ENCODE measurements around the gene HMG20A. TPM values are rescaled to one million over a fixed set of nuclear protein-coding genes. Genes with fewer than 3 reads are reported as not detected.
A peak's percentile ranks its signal among the peaks of the same experiment; 100 is the strongest.

HMG20A gene
- total and polyA plus RNA-seq, 2 of the 13 experiments (the other 11 are each of a cell fraction or from before 2014, with no cell fraction given) = 28.0 to 35.2 TPM

GRCh38 chr15:77420610-77421369 is at the start of gene HMG20A (continued):
- peak; percentile 50; the same call in 1 of the 2 replicates for TF ChIP-seq ZNF691 (CRISPR knock-in tag; IDR thresholded peaks at IDR 0.05; ENCODE audit: borderline replicate concordance, low read depth)
- TF ChIP-seq ZNF24 (IDR thresholded peaks at IDR 0.05) = peak; percentile 65; the same call in 1 of the 2 replicates
- TF ChIP-seq ZFYVE20 (CRISPR knock-in tag; IDR thresholded peaks at IDR 0.05; ENCODE audit: borderline replicate concordance, low read depth) = no peak
- TF ChIP-seq ZNF230 (CRISPR knock-in tag; IDR thresholded peaks at IDR 0.05) = no peak
- 0 out of 2 replicates have a peak, but pooled peaks have one; percentile 37 for TF ChIP-seq HHEX (CRISPR knock-in tag; IDR thresholded peaks at IDR 0.05)
- TF ChIP-seq IRX3 (CRISPR knock-in tag; IDR thresholded peaks at IDR 0.05; ENCODE audit: borderline replicate concordance, low read depth) = no peak
- no peak for TF ChIP-seq SP2 (CRISPR knock-in tag; IDR thresholded peaks at IDR 0.05)
- TF ChIP-seq GABPB1 (CRISPR knock-in tag; IDR thresholded peaks at IDR 0.05) = peak; percentile 83
- peak; percentile 73 for TF ChIP-seq XRCC5 (optimal IDR thresholded peaks at IDR 0.05; ENCODE audit: low read length)
- no peak for TF ChIP-seq ZNF282 (IDR thresholded peaks at IDR 0.05; ENCODE audit: partially characterized antibody)
- TF ChIP-seq NR2C2 (CRISPR knock-in tag; IDR thresholded peaks at IDR 0.05; ENCODE audit: borderline replicate concordance) = peak; percentile 73
- TF ChIP-seq CSRNP1 (CRISPR knock-in tag; IDR thresholded peaks at IDR 0.05) = 0 out of 2 replicates have a peak, but pooled peaks have one; percentile 54
- TF ChIP-seq ZNF841 (CRISPR knock-in tag; IDR thresholded peaks at IDR 0.05; ENCODE audit: borderline replicate concordance) = no peak
- no peak for TF ChIP-seq BRF2 (CRISPR knock-in tag; IDR thresholded peaks at IDR 0.05)
- TF ChIP-seq SPEN (CRISPR knock-in tag; IDR thresholded peaks at IDR 0.05; ENCODE audit: low read depth) = peak; percentile 50; the same call in 1 of the 2 replicates
- no peak for TF ChIP-seq MAFG (CRISPR knock-in tag; IDR thresholded peaks at IDR 0.05)
- no peak for TF ChIP-seq LRRFIP1 (CRISPR knock-in tag; conservative IDR thresholded peaks at IDR 0.05)
- TF ChIP-seq ZNF354B (CRISPR knock-in tag; IDR thresholded peaks at IDR 0.05) = no peak
- TF ChIP-seq ZNF138 (CRISPR knock-in tag; IDR thresholded peaks at IDR 0.05; ENCODE audit: low read depth) = no peak
- peak; percentile 78 for TF ChIP-seq HCFC1 (IDR thresholded peaks at IDR 0.05; ENCODE audit: low read depth, low read length)
- TF ChIP-seq ZNF720 (CRISPR knock-in tag; IDR thresholded peaks at IDR 0.05) = no peak
- peak; percentile 85; the same call in 1 of the 2 replicates for TF ChIP-seq NCOR1 (IDR thresholded peaks at IDR 0.05; ENCODE audit: borderline replicate concordance, low read length)
- TF ChIP-seq CHD2 (IDR thresholded peaks at IDR 0.05; ENCODE audit: low read depth, low read length) = peak; percentile 67; the same call in 1 of the 2 replicates
- TF ChIP-seq THAP11 (CRISPR knock-in tag; IDR thresholded peaks at IDR 0.05) = peak; percentile 98
- 0 out of 2 replicates have a peak, but pooled peaks have one; percentile 44 for TF ChIP-seq ZNF451 (CRISPR knock-in tag; IDR thresholded peaks at IDR 0.05)

All from HepG2 (cell line).